Neuronal stem cell (in vitro differentiated cells): ENCODE measurements around the gene DHH.

Experiments used
- DNase-seq: peaks from one replicate; pipeline ENCODE4 v3.0.0-alpha.2; 2013; ENCODE audit warnings: low spot score
- H2AFZ ChIP-seq: one replicate; pipeline ENCODE4 v1.6.1; 2013; ENCODE audit warnings: mild to moderate bottlenecking, low read length, inconsistent platforms
- H2AK5ac ChIP-seq: 2 replicates; pipeline ENCODE4 v1.6.1; 2013; ENCODE audit warnings: low read depth, mild to moderate bottlenecking, inconsistent platforms, low read length, moderate library complexity, mixed read lengths
- H2BK120ac ChIP-seq: 2 replicates; pipeline ENCODE4 v1.6.1; 2013; ENCODE audit warnings: low read depth, mild to moderate bottlenecking, inconsistent platforms, low read length, moderate library complexity, mixed read lengths
- H2BK12ac ChIP-seq: one replicate; pipeline ENCODE4 v1.6.1; 2013; ENCODE audit warnings: low read length, inconsistent platforms
- H2BK15ac ChIP-seq: 2 replicates; pipeline ENCODE4 v1.6.1; 2013; ENCODE audit warnings: mild to moderate bottlenecking, low read length, inconsistent platforms, mixed read lengths
- H2BK5ac ChIP-seq: one replicate; pipeline ENCODE4 v1.6.1; 2013; ENCODE audit warnings: inconsistent platforms, mild to moderate bottlenecking, low read length, moderate library complexity
- H3K14ac ChIP-seq: one replicate; pipeline ENCODE4 v1.6.1; 2013; ENCODE audit warnings: low read length, inconsistent platforms
- H3K18ac ChIP-seq: 2 replicates; pipeline ENCODE4 v1.6.1; 2013; ENCODE audit warnings: low read length, inconsistent platforms
- H3K23ac ChIP-seq: 2 replicates; pipeline ENCODE4 v1.6.1; 2013; ENCODE audit warnings: low read depth, mild to moderate bottlenecking, mixed read lengths, low read length, inconsistent platforms; ENCODE audit not compliant: poor library complexity
- H3K27ac ChIP-seq: replicated peaks from 3 replicates; pipeline ENCODE4 v1.5.1; 2013; ENCODE audit warnings: low read length, inconsistent platforms
- H3K27me3 ChIP-seq, 3 experiments: 2 replicates each; pipeline ENCODE4 v1.6.1; 2013; ENCODE audit warnings: low read length in 3 of 3, mild to moderate bottlenecking in 2 of 3, inconsistent platforms in 1 of 3, low read depth in 1 of 3, mixed read lengths in 1 of 3, moderate library complexity in 1 of 3; ENCODE audit not compliant: control insufficient read depth in 3 of 3, insufficient read depth in 3 of 3
- H3K36me3 ChIP-seq, 2 donors: replicated peaks in 1 of 2; 2 replicates each; pipeline ENCODE4 v1.6.1; 2013; ENCODE audit warnings: low read length in 2 of 2; ENCODE audit not compliant: control insufficient read depth in 2 of 2, insufficient read depth in 2 of 2
- H3K4ac ChIP-seq: 2 replicates; pipeline ENCODE4 v1.6.1; 2013; ENCODE audit warnings: inconsistent platforms, mild to moderate bottlenecking, low read length, moderate library complexity
- H3K4me1 ChIP-seq, 2 donors: 1 replicate in 1 of 2; 2 replicates in 1 of 2; pipeline ENCODE4 v1.6.1; 2013; ENCODE audit warnings: low read length in 2 of 2, low read depth in 1 of 2; ENCODE audit not compliant: control insufficient read depth in 2 of 2, insufficient read depth in 1 of 2
- H3K4me2 ChIP-seq: one replicate; pipeline ENCODE4 v1.6.1; 2013; ENCODE audit warnings: mild to moderate bottlenecking, low read length, inconsistent platforms; ENCODE audit not compliant: insufficient read depth, poor library complexity, severe bottlenecking
- H3K4me3 ChIP-seq, 2 donors: 2 replicates each; pipeline ENCODE4 v1.5.1; 2013; ENCODE audit warnings: low read length in 2 of 2, mild to moderate bottlenecking in 2 of 2, inconsistent platforms in 1 of 2, moderate library complexity in 1 of 2
- H3K79me1 ChIP-seq: one replicate; pipeline ENCODE4 v1.6.1; 2013; ENCODE audit warnings: low read depth, mild to moderate bottlenecking, inconsistent platforms, low read length, moderate library complexity
- H3K9ac ChIP-seq: one replicate; pipeline ENCODE4 v1.6.1; 2013; ENCODE audit warnings: mild to moderate bottlenecking, low read depth, low read length, inconsistent platforms; ENCODE audit not compliant: poor library complexity
- H3K9me3 ChIP-seq, 2 donors: replicated peaks in 1 of 2; 2 replicates each; pipeline versions ENCODE3 to v1.6.1; 2013; ENCODE audit warnings: low read length in 2 of 2, mild to moderate bottlenecking in 2 of 2, inconsistent platforms in 1 of 2, low read depth in 1 of 2, mixed read lengths in 1 of 2, moderate library complexity in 1 of 2; ENCODE audit not compliant: control insufficient read depth in 2 of 2, insufficient read depth in 1 of 2
- H4K8ac ChIP-seq: one replicate; pipeline ENCODE4 v1.6.1; 2013; ENCODE audit warnings: low read depth, mild to moderate bottlenecking, inconsistent platforms, low read length, moderate library complexity
- H4K91ac ChIP-seq: one replicate; pipeline ENCODE4 v1.6.1; 2013; ENCODE audit warnings: low read length, low read depth, mild to moderate bottlenecking, inconsistent platforms; ENCODE audit not compliant: poor library complexity
- WGBS, 2 donors: extraction: QIAGEN DNeasy Blood & Tissue Kit; methylation state at CpG; one replicate each; pipeline ENCODE4 v1.1.7; 2013; ENCODE audit warnings: missing lambda C conversion rate in 2 of 2, mixed read lengths in 1 of 2; ENCODE audit not compliant: insufficient read length in 2 of 2, insufficient replicate concordance in 1 of 2; ENCODE audit errors: extremely low coverage in 2 of 2; 5-methylcytosine and 5-hydroxymethylcytosine counted together

DHH gene

GRCh38 chr12:49041881-49042484, 52.6 kb downstream of the DHH start:
- Histone ChIP-seq H3K4me3 (no peak overlapping the region), H3K79me1 (peaks cover 23% of the 10 kb centered on the region), H3K14ac (no peak overlapping the region), H3K9ac (no peak overlapping the region), H3K4me1 (no peaks in the 10 kb centered on the region), H3K27me3 (no peaks in the 10 kb centered on the region), H3K36me3 (peaks cover 83 to 100% of the 10 kb centered on the region in 2 donors), H4K91ac (no peak overlapping the region), H2AFZ (no peak overlapping the region), H2BK120ac (no peak overlapping the region), H2AK5ac (no peak overlapping the region), H3K27ac (no peak overlapping the region), H3K4ac (no peak overlapping the region), H2BK15ac (no peak overlapping the region), H3K9me3 (no peaks in the 10 kb centered on the region), H4K8ac (no peak overlapping the region), H3K23ac (no peak overlapping the region), H3K18ac (no peak overlapping the region), H2BK12ac (no peak overlapping the region), H2BK5ac (no peak overlapping the region), H3K4me2 (no peak overlapping the region)
- no peak for DNase-seq
- WGBS, 2 donors: no CpG with 5 or more reads among the region's 18 CpGs

- no peak overlapping the region for H3K14ac ChIP-seq
- no CpG with 5 or more reads among the region's 31 CpGs for WGBS, 2 donors
- H3K4me3 ChIP-seq: no peak overlapping the region
Observed at GRCh38 chr12:49041036-49041880, 53.3 kb downstream of the DHH start.

GRCh38 chr12:49040364-49040855, 54.2 kb downstream of the DHH start:
- H3K4me3 ChIP-seq: no peak overlapping the region
- H2BK5ac ChIP-seq: no peak overlapping the region
- H4K8ac ChIP-seq: peak overlapping the region; percentile 48
- H2AK5ac ChIP-seq: no peak overlapping the region
- no CpG with 5 or more reads among the region's 14 CpGs for WGBS, 2 donors
- no peak overlapping the region for H3K27ac ChIP-seq
- no peaks in the 10 kb centered on the region for H3K27me3 ChIP-seq
- H3K14ac ChIP-seq: no peak overlapping the region
- H4K91ac ChIP-seq: no peak overlapping the region
- no peaks in the 10 kb centered on the region for H3K4me1 ChIP-seq
- peak overlapping the region; percentile 12 for H3K9ac ChIP-seq
- no peak overlapping the region for H3K4ac ChIP-seq
- H3K18ac ChIP-seq: no peak overlapping the region
- no peak for DNase-seq
- H2AFZ ChIP-seq: no peak overlapping the region
- peaks cover 72 to 99% of the 10 kb centered on the region in 2 donors for H3K36me3 ChIP-seq
- H3K4me2 ChIP-seq: no peak overlapping the region
- H3K23ac ChIP-seq: no peak overlapping the region
- H3K79me1 ChIP-seq: peaks cover 21% of the 10 kb centered on the region
- no peaks in the 10 kb centered on the region for H3K9me3 ChIP-seq
- no peak overlapping the region for H2BK12ac ChIP-seq
- H2BK120ac ChIP-seq: no peak overlapping the region
- H2BK15ac ChIP-seq: no peak overlapping the region

More at GRCh38 chr12:49041036-49041880, 53.3 kb downstream of the DHH start:
- Histone ChIP-seq H4K91ac (no peak overlapping the region), H3K18ac (no peak overlapping the region), H2BK12ac (no peak overlapping the region), H2BK15ac (no peak overlapping the region), H2BK120ac (no peak overlapping the region), H3K4ac (no peak overlapping the region), H4K8ac (no peak overlapping the region), H3K79me1 (peaks cover 21% of the 10 kb centered on the region), H2BK5ac (no peak overlapping the region), H2AFZ (no peak overlapping the region), H3K4me1 (no peaks in the 10 kb centered on the region), H2AK5ac (no peak overlapping the region), H3K27me3 (no peaks in the 10 kb centered on the region), H3K23ac (no peak overlapping the region), H3K27ac (no peak overlapping the region), H3K4me2 (no peak overlapping the region), H3K9me3 (no peaks in the 10 kb centered on the region), H3K9ac (peak overlapping the region; percentile 21), H3K36me3 (peaks cover 80 to 99% of the 10 kb centered on the region in 2 donors)
- no peak for DNase-seq
